HG02759 (cell line): Measurements from ENCODE around the gene SPHKAP.
A peak's percentile ranks its signal among the peaks of the same experiment; 100 is the strongest.
"Not testable (repeated sequence)": the region's sequence is repeated elsewhere in the genome, so short reads cannot be mapped to it uniquely, and the experiment has no call there.

ENCODE experiments used
- ATAC-seq: cut with Tn5 transposase; IDR thresholded peaks from one replicate; pipeline ENCODE4 v1.9.1; 2021; ENCODE audit warnings: mild to moderate bottlenecking, moderate library complexity; ENCODE audit not compliant: unreplicated experiment

The SPHKAP gene

DNA sequence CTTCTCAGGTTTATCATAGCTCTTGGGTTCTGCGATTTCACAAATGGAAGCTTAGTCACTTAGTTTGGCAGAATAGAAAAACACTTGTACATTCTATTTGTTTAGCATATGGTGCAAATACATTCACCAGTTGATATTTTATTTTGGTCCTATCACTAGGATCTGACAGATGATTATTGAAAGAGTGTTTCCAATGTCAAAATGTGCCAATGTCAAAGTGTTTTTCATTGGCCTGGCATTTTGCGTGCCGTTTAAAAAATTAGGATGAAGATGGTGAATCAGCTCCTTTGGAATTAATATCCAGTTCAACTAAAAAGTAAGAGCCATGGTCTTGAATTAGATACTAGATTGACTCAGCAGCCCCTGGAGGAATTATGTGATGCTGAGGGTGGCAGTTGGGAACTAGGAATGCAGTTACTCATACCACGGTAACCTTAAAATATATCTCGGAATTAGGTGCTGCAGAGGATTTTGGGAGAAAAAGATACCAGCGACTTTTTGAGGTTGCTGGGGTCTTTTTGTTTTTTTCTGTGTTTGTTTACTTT lies 87.0 kb downstream of the SPHKAP start:
- no peak for ATAC-seq

DNA sequence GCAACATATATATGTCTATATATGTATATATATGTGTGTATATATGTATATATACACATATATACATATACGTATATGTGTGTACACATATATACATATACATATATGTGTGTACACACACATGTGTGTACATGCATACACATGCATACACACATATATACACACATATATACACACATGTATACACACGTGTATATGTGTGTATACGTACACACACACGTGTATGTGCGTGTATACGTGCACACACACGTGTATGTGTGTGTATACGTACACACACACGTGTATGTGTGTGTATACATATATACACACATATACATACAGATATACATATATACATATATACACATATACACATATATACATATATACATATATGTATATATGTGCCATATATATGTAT lies 89.4 kb downstream of the SPHKAP start:
- no peak for ATAC-seq

DNA sequence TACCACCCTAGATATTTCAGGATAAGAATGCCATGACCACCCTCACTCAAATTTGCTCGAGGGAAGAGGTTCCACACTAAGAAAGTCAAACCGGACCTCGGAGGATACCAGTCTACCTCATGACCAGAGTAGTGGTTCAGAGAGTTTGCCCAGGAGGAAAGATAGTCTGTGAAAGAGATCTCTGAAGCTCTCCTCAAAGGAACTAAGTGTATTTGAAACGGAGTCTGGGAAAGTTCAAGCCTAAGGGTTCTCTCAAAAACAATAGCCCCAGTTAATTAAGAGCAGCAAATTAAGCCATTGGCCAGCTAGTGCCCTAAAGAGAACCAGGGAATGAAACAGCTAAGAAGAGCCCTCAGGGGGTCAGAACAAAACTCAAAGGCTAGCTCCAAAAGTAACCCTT lies 94.9 kb downstream of the SPHKAP start:
- ATAC-seq, result no peak

DNA sequence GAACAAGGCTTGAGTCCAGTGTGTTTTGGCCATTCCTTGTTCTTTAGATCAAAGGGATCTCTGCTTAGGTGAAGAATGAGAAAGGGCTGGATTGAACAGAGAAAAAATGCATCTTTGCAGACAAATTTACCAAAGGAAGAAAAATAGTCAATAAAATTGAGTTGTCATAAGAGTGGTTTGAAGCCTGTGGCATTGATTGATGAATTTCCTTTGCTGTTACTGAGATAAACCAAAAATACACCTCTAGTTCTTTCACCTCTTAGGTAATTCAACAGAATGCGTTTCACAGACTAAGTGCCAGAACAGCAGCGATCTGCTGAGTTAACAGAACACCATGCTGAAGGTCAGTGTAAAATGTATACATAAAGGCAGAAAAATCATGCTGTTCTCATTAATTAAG lies 96.8 kb downstream of the SPHKAP start:
- no peak for ATAC-seq

DNA sequence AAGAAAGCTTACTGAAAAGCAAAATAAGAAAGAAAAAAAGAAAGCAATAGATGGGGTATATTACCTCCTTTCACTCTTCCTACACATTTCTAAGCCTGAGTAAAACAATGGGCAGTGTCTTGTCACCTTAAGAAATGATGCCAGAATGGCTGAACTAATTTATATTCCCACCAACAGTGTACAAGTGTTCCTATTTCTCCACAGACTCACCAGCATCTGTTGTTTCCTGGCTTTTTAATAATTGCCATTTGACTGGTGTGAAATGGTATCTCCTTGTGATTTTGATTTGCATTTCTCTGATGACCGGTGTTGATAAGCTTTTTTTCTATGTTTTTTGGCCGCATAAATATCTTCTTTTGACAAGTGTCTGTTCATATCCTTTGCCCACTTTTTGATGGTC lies 98.4 kb downstream of the SPHKAP start:
- ATAC-seq, result no peak

DNA sequence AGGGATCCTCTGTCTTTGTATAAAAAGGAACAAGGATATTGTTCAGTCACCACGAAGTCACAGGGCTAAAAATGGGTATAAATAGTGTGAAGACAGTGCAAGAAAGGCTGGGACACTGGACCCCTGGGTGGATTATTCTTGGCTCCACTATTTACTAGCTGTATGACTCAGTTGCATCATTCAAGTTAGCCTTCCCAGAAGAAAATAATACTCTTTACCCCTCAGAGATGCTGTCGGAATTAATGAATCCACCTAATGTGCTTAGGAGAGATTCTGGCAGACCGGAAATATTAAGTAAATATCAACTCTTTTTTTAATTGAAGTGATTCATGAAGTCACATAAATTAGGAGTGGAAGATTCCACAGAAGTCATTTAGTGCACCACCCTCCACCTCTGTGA lies 98.9 kb downstream of the SPHKAP start:
- no peak for ATAC-seq

DNA sequence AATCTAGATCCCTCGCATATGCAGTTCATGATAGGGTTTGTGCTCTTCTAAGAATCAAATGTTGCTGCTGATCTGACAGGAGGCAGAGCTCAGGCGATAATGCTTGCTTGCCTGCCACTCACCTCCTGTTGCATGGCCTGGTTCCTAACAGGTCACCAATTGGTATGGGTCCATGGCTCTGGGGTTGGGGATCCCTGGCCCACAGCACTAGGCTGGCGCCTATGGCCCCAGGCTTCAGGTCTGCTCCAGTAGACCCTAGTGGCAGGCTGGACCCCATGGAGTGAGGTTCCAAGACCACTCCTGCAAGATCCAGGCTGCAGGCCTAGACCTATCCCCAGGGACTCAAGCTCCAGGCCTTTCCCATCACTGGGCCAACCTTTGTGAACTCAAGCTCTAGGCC lies 102.3 kb downstream of the SPHKAP start:
- no peak for ATAC-seq

DNA sequence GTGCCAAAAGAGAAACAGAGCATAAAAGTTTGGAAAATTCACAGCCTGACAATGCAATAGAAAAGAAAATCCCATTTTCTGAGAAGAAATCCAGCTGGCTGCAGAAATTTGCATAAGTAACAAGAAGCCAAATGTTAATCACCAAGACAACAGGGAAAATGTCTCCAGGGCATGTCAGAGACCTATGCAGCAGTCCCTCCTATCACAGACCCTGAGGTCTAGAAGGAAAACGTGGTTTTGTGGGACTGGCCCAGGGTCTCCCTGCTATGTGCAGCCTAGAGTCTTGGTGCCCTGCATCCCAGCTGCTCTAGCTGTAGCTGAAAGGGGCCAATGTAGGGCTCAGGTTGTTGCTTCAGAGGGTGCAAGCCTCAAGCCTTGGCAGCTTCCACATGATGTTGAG lies 104.8 kb downstream of the SPHKAP start:
- ATAC-seq, result not testable (repeated sequence)

DNA sequence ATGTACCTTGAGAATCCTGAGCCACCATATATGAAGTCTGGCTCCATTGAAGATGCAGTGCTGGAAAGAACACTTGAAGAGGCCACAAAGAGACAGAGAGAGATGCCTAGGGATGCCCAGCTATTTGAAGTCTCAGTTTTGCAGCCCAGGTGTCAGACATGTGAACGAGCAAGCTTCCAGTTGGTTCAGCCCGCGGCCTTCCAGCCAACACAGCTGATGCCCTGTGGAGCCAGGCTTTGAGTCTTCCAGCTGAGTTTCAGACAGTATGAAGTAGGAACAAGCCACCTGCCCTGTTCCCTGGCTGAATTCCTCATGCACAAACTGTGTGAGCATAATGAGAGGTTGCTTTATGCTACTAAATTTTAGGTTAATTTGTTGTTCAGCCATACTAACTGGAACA lies 108.8 kb downstream of the SPHKAP start:
- ATAC-seq, result no peak

DNA sequence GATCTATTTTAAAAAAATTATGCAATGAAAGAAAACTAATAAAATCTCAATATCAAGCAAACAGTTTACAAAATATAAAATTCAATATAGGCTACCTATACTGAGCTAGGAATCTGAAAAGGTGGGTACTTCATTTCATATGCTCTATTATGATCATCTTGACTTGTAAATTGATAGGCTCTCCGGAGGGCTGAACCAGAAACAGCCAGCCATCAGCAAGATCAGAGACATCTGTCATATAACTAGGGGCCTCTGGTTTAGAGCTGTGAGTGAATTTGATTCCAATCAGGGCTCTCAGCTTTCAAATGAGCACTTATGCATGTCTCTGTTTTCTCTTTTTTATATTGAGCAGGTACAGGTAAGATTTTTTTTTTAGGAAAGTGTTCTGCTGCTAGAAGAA lies 114.2 kb downstream of the SPHKAP start:
- ATAC-seq, result no peak

DNA sequence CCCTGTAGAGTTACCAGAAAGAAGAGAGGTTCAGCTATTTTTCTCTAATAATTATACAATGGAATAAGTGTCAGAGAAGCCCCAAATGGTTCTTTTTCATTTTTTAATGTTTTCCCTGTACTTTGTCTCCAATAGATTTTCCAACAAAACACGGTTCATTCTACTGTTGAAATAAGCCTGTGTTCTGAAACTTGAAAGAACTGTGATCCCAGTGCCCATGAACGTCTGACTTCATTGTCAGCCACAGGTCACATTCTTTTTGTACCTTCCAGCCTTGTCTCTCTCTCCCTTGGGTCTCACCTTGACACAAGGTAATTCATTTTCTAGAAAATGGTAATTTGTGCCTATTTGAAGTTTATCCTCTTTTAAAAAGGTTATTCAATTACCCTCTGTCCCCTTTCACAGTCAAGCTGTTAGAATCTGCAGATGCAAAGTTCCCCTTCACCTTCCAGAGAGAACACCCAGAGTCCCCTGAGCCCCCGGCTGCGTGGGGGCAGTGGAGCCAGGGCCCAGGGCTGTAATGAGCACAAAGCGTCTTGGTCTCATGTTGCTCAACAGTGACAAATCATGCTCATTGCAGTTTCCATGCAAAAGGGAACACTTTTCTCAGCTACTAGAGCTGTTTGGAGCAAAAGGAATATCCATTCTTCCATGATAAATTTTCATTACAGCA lies 115.2 kb downstream of the SPHKAP start:
- ATAC-seq, result no peak

DNA sequence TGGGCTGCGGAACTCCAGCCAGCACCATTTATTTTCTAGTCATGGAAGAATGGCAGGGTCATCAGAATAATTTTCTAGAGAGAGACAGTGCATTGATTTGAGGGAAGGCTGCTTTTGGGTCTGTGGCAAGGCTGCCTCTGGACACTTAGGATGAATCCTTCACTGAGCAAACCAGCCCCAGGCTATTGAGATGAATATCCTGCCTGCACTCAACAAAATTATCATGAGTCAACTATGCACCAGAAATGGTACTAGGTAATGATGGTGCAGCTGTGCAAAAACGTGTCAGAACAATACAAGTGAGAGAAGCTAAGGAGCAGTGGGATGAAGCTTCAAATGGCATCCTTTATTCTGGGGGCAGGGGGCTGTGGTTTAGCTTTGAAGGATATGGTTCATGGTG lies 115.8 kb downstream of the SPHKAP start:
- ATAC-seq, result no peak

DNA sequence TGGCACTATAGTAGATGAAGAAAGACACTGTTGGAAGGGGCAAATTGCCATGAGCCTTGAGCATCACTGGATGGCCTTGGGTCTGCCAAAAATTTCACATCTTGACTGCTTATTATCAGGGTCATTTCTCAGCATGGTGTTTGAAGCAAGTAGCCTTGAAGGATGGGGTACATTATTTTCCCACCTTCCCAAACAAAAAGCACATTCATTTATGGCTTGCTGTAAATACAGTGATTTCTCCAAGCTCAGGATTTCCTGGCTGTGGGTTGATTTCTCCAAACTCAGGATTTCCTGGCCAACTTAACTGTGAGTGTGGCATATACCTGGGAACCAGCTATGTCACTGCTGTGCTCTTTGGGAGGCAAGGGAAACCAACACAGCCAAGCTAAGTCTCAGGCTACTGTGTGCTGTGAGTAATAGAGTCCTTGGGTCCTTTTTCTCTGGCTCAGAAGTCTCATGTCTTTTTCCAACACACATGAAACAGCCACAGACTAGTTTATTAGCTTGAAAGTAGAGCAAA lies 116.6 kb downstream of the SPHKAP start:
- no peak for ATAC-seq

DNA sequence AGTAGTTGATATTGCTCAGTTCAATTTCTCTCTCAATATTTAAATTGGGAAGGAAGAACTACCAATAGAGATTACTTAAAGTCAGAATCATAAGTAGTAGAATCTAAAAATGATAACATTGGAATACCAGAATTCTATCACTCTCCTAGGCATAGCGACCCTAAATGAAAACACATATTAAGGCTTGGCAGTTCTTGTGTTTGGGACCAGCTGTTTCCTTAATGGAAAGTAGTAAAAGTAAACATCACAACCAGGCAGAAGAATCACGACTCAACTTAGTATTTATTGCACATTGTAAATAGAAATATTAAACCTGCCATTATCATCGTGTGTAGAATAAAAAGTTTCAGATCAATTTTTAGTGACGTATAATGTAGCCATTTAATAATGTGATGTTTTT lies 117.5 kb downstream of the SPHKAP start:
- ATAC-seq, result no peak

DNA sequence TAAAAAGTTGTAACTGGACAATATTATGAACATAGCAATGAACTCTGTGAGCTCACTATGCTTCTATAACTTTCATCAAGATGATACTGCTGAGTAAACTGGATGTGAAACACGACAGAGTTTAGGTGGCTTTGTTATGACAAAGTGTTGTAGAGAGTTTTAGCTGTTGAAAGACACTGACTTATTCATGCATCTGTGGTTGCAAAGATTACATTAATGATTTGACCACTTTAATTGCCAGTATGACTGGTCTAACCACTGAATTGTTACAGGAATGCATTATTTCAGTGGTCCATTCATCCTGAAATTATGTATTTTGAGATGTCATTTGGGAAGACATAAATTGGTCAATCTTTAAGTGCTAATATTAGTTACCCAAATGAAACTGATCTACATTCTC lies 117.9 kb downstream of the SPHKAP start:
- ATAC-seq, result no peak

DNA sequence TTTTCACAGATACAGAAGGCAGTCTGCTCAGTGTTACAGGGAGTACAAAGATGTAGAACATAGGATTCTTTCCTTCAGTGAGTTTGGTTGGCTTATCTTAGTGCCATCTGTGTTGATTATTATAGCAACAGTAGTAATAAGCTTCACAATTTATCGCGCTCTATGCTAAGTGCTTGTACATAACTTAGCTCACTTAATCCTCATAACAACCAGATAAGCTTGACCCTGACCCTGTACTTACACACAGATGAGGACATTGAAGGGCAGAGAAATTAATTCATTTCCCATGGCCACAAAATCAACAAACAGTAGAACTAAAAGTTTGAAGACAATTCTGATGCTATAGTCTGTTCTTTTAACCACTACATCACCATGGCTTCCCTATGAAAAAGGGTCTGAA lies 121.8 kb downstream of the SPHKAP start:
- ATAC-seq, result no peak

DNA sequence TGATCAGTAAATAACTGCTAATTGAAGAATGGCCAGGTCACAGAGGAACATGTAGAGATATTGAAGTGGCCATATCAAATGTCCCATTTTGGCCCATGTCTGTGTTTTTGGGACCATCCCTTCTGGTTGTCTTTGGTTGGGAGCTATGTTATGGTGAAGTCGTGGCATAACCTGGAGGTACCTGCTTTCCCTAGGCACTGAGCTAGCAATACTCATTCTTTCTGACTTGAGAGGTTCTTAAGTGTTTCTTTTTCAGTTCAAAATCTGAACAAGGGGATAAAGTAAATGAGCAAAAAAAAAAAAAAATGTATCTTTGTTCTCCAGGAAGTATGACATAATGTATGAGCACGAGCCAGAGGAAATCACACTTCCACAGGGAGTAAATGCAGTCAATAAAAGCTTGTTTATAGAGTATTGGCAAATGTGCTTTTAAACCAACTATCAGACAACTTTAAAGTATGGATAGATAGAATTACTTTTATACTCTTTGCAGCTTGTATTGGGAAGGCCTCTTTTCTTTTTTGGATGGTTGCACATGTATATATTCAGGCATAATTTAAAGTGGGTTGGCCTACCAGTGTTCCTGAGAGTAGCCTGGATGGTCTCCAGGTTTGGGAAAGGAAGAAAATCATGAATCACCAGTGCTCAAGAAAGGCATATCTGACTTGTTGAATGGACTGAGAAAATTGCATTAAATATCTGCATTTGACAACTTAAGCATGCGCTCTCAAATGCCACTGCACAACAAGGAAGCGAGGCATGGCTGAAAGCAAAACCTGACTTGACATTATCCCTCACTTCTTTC lies 125.0 kb downstream of the SPHKAP start:
- ATAC-seq, result no peak

DNA sequence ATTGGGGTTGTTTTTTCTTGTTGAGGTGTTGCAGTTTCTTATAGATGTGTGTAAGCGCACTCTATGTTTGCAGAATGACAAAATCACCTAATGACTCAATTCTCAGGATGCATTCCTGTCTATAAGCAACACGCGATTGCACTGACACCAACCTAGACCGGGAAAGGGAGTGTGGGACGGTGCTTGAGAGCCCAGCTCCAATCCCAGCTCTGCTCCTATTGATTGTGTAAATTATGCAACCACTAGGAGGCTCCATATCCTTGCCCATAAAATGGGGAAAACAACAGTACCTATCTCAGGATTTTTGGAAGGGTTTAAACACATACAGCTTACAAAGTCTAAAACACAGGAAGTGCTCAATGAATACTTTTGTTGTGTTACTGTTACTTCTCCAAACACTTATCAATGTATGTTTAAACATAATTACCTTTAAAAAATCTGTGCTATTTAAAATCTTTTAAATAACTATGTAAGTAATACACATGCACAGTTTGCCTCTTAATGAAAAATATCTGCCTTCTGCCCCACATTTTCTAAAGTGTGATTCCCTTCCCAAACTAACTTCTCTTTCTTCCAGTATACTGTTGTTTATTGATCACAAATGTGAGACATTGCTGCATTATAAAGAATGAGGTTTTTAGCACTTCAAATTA lies 132.5 kb downstream of the SPHKAP start:
- ATAC-seq, result no peak

DNA sequence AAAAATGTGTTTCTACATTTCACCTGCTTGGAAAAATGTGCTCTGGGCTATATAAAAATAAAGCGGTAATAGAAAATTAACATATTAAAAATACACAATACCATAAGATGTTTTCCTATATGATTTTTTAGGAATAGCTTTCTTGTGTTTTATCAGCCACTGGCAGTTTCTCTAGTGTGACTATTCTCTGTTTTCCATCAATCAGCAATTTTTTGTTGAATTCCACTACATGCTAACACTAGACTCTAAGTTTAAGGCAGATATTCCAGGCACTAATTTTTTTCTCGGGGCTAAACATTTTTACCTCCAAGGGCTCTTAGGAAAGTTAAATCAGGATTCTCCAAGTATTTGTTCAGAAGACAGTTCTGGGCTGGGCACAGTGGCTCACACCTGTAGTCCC lies 140.5 kb downstream of the SPHKAP start:
- ATAC-seq, result no peak

DNA sequence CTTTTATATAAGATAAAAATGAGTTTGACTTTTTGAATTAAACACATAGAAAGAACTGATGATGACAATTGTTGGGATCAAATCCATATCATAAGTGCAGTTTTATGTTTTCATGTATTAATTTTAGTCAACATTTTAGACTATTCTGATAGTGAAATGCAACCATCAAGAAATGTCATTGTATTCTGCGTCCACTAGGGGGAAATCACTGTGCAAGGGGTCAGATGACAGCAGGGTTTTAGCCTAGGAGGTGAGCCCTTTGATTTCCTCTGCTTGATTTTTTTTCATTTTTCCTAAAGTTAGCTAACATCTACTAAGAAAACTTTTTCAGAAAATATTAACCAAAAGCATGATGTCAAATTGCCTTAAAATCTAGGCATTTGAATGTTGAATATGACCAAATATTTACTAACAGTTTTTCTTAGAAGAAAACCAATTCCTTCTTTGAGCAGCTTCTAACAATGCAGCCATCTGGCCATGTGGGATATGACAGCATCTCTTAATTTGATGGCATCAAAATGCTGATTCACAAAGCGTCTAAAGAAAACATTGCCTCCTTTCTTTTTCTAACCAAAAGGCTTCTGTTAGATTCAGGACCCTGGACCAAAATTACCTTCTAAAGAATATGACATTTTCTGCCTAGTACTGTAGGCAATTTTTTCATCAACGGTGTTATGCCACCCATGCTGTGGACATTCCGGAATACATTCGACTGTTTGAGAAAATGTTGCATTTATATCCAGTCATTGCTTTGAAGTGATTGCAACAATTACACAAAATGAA lies 141.5 kb downstream of the SPHKAP start:
- ATAC-seq, result peak; percentile 85

DNA sequence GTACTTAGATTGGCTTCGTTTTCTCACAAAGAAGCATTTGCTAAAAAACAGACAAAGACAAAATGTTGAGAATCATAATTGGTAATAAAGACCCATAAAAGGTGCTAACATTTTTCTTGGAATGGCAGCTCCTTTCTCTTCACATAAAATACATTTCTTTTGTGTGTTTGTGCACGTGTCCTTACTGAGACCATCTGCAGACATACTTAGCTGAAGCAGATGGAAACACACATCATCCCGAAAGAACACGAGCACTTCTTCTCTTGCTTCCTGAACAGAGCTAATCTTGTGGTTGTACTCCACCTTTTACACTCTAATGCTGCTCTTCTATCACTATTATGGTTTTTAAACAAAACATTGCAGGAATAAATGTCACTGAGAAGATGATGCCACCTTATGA lies 142.5 kb downstream of the SPHKAP start:
- ATAC-seq, result no peak
